VCaP (cell line): ENCODE measurements around the gene HRCT1.

Experiments
- H3K27ac ChIP-seq: fragments of 450-650 bp; 2 replicates; pipeline ENCODE4 v1.5.1; 2017
- TF ChIP-seq, protein P1 (sequence below): fragments of 450-650 bp; conservative IDR thresholded peaks from 2 replicates; pipeline ENCODE4 v1.5.1; 2017; ENCODE audit warnings: mild to moderate bottlenecking, moderate library complexity

The HRCT1 gene

DNA sequence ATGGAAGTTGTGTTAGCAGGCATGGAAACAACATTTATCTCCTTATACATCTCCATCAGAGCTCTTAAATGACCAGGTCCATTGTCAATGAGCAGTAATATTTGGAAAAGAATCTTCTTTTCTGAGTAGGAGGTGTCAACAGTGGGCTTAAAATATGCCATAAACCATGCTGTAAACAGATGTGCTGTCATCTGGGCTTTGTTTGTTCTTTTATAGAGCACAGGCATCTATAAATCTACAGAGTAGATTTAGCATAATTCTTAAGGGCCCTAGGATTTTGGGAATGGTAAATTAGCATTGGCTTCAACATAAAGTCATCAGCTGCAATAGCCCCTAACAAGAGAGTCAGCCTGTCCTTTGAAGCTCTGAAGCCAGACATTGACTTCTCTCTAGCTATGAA lies 7.7 kb upstream of the HRCT1 start:
- H3K27ac ChIP-seq, result no peak overlapping the region
- TF ChIP-seq, protein P1, sequence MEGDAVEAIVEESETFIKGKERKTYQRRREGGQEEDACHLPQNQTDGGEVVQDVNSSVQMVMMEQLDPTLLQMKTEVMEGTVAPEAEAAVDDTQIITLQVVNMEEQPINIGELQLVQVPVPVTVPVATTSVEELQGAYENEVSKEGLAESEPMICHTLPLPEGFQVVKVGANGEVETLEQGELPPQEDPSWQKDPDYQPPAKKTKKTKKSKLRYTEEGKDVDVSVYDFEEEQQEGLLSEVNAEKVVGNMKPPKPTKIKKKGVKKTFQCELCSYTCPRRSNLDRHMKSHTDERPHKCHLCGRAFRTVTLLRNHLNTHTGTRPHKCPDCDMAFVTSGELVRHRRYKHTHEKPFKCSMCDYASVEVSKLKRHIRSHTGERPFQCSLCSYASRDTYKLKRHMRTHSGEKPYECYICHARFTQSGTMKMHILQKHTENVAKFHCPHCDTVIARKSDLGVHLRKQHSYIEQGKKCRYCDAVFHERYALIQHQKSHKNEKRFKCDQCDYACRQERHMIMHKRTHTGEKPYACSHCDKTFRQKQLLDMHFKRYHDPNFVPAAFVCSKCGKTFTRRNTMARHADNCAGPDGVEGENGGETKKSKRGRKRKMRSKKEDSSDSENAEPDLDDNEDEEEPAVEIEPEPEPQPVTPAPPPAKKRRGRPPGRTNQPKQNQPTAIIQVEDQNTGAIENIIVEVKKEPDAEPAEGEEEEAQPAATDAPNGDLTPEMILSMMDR, result no peak

DNA sequence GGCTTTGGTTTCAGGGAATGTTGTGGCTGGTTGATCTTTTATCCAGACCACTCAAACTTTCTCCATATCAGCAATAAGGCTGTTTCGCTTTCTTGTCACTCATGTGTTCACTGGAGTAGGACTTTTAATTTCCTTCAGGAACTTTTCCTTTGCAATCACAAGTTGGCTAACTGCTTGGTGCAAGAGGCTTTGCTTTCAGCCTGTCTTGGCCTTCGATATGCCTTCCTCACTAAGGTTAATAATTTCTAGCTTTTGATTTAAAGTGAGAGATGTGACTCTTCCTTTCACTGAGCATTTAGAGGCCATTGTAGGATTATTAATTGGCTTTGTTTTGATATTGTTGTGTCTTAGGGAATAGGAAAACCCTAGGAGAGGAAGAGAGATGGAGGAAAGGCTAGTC lies 7.0 kb upstream of the HRCT1 start:
- TF ChIP-seq, protein P1, result no peak

DNA sequence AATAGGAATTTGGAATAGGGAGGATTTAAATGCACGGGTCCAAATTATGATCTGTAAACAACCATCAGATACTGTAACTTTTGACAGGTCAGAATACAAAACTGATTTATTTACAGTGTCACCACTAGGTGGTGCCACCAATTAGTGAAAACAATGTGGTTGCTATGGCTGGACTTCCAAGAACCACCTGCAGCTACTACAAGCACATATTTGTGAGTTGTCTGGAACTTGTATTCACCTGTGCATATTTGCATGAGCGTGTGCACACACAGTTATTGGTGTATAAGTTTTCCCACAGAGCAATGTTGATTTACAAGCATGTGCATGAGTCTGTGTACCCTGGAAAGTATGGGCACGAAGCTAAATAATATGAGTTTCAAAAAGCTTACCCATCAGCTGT lies 3.0 kb upstream of the HRCT1 start:
- H3K27ac ChIP-seq, result no peak overlapping the region
- TF ChIP-seq, protein P1, result peak; percentile 84

More for the DNA sequence above, 7.0 kb upstream of the HRCT1 start:
- no peak overlapping the region for H3K27ac ChIP-seq

DNA sequence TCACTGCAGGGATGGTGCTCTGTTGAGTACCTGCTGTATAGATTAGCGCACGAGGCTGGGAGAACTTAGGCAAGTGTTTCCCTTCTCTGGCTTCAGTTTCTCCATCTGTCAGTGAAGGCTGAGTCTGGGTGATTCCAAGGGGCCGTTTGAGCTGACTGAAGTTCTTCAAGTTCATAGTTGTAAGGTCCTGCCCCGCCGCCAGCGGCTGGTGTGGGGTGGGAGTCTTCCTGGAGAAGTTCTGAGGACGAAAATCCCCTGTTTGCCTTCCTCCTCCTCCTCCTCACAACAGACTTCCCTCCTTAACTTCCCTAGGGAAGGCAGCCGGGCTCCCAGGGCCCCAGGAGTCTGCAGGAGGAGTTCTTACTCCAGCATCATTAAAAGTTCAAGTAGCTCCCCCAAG lies 1.7 kb upstream of the HRCT1 start:
- H3K27ac ChIP-seq, result peak overlapping the region; percentile 5; the same call in 1 of the 2 replicates
- TF ChIP-seq, protein P1, result no peak

DNA sequence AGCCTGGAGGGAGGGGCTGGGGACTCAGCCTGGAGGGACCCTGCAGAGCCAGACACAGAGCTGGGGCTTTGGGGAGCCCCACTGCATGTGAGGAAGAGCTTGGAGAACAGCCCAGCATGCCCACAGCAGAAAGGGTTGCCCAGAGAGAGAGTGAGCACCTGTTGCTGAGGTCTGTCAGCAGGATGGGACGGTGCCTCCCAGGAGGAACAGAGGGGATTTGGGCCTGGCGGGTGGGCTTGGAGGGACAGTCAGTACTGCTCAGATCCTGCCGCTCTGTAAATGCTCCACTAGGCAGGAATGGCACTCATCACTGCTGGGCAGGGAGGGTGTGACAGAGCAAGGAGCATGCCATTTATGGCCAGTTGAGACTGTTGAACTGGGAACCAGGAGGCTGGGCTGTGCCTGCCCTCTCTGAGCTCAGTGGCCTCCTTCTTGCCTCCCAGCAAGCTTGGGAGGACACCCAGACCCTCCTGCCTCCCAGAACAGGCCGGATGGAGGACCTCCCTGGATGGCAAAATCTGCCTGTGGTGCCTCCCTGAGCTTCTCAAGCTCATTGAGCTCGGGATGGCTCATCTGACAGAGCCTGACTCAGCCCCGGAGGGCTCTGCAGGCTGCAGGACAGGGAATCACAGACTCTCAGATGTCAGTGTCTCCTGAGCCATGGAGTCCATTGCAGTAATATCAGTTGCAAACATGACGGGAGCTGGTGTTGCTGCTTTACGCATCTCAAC lies 786 bp upstream of the HRCT1 start:
- H3K27ac ChIP-seq, result peak overlapping the region; percentile 48; the same call in 1 of the 2 replicates
- TF ChIP-seq, protein P1, result no peak

DNA sequence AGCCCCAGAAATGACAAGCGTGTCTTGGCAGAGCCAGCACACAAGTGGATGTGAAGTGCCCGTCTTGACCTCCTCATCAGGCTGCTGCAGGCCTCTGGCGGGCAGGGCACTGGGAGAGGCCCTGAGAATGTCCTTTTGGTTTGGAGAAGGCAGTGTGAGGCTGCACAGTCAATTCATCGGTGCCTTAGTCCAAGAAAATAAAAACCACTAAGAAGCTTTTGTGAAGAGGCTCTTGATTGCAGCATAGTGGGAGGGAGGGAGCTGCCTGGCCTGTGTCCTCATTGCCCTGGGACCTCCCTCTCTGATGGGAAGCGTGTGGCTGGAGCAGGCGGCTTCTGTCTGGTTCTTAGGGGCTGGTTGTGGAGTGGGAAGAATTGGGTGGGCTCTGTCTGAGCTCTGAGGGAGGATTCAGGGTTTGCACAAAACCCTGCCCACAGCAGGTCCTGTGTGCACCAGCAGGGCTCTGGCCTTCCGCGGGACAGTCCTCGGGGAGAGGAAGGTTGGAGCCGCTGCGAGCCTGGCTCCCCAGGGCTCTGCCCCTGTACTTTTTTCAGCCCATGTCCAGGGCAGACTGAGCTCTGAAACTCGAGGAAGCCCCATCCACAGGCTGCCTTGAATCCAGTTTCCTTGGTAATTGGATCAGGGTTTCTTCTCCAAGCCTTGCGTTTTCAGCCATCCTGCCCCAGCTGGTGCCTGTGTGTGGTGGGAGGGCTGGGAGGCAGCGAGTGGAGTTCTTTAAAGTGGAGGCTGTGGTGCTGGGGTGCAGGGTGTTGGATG lies 1.1 kb downstream of the HRCT1 start:
- TF ChIP-seq, protein P1, result no peak

DNA sequence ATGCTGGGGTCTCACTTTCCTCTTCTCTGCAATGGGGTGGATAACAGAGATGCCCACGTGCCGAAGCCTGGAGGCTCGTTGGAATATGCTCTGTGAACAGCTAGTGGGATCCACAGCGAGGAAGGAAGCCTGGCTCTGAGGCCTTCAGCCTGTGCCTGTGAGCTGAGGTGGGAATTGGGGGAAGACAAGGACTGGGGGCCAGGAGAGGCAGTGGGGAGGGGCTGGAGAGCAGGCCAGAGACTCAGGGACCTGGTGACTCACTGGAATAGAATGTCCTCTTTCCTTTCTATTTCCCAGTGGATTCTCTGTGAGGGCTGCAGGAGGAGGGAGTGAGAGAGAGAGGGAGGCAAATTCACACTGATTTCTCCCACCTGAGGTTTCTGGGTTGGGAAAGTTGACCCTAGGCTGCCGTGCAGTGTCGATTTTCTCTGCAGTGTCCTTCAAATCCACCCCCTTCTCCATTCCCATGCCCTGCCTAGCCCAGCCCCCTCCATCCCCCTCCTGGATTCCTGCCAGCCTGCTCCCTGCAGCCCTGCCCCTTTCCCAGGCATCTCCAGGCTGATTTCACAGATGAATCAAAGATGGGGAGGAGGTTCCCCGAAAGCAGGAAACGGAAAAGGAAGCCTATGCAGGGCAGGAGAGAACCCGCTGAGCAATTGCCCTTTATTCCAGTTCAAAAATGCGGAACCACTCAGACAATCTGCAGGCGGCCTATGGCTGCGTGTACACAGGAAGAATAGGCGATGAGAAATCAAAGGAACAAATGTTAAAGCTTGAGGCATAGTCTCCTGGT lies 1.9 kb downstream of the HRCT1 start:
- TF ChIP-seq, protein P1, result no peak
- peak overlapping the region; percentile 48; the same call in 1 of the 2 replicates for H3K27ac ChIP-seq

More for the DNA sequence above, 1.1 kb downstream of the HRCT1 start:
- H3K27ac ChIP-seq, result peak overlapping the region; percentile 48; the same call in 1 of the 2 replicates
